K562 (cell line): ENCODE data around the gene KIAA0825. TPM values are rescaled to one million over a fixed set of nuclear protein-coding genes. Genes with fewer than 3 reads are reported as not detected.

Source experiments
- ATAC-seq: fragments of 200-7000 bp; cut with Tn5 transposase; 3 replicates; pipeline ENCODE4 v1.9.1; 2020; ENCODE audit warnings: moderate library complexity
- BruUV-seq: library from RNA; stranded (reverse); fragments of 400-500 nt; replicated peaks from 2 replicates; lab custom pipeline; 2021; lab: Mats Ljungman, UMichigan
- CTCF ChIA-PET: fragments of 300-600 bp; formaldehyde crosslinking; extraction: SDS; loops from one replicate; lab custom pipeline; 2021; ENCODE audit warnings: low intra/inter-chr PET ratio; lab: Yijun Ruan, JAX
- POLR2A ChIA-PET: fragments of 300-600, 350-650 bp; sonication (Branson Sonifier 250); formaldehyde crosslinking; extraction: SDS; loops from one replicate; lab custom pipeline; 2021; ENCODE audit warnings: antibody characterized with exemption, inconsistent platforms; lab: Yijun Ruan, JAX
- DNase-seq, 4 experiments: peaks; one replicate each; pipeline versions ENCODE4 v3.0.0 to v3.0.0-alpha.2; 2011 to 2018; ENCODE audit warnings: low spot score in 3 of 4, mixed read lengths in 3 of 4; ENCODE audit errors: extremely low read depth in 1 of 4
- FAIRE-seq: peaks from 2 replicates; lab custom pipeline; 2011; peaks lifted over from hg19 to GRCh38; lab: Jason Lieb, UNC
- H2AFZ ChIP-seq: 2 replicates; pipeline ENCODE4 v1.6.0; 2011; ENCODE audit warnings: low read depth, low read length, control low read depth, inconsistent platforms
- H3K27ac ChIP-seq: fragments of 200-600 bp; 3 replicates; pipeline ENCODE4 v1.8.0; 2011; ENCODE audit warnings: low read depth, mild to moderate bottlenecking, control low read depth, inconsistent platforms, low read length, moderate library complexity, mixed read lengths; ENCODE audit errors: extremely low read depth
- H3K27me3 ChIP-seq, 2 experiments: fragments of 300-600 bp in 1 of 2; 2 replicates in 1 of 2; 3 replicates in 1 of 2; pipeline versions ENCODE4 v1.6.0 to v1.8.0; 2011; ENCODE audit warnings: inconsistent platforms in 2 of 2, low read length in 2 of 2, mild to moderate bottlenecking in 1 of 2, mixed read lengths in 1 of 2, moderate library complexity in 1 of 2; ENCODE audit not compliant: control insufficient read depth in 2 of 2, insufficient read depth in 2 of 2
- H3K36me3 ChIP-seq: fragments of 300-600 bp; 3 replicates; pipeline ENCODE4 v1.8.0; 2011; ENCODE audit warnings: mild to moderate bottlenecking, low read length, inconsistent platforms; ENCODE audit not compliant: control insufficient read depth, insufficient read depth
- H3K4me1 ChIP-seq, 2 experiments: fragments of 200-600 bp in 1 of 2; replicated peaks in 1 of 2; 2 replicates in 1 of 2; 3 replicates in 1 of 2; pipeline versions ENCODE4 v1.5.1 to v1.8.0; 2011; ENCODE audit warnings: inconsistent platforms in 2 of 2, low read length in 2 of 2, mild to moderate bottlenecking in 1 of 2, mixed read lengths in 1 of 2, moderate library complexity in 1 of 2; ENCODE audit not compliant: control insufficient read depth in 2 of 2, insufficient read depth in 2 of 2
- H3K4me2 ChIP-seq: 2 replicates; pipeline ENCODE4 v1.6.1; 2011; ENCODE audit warnings: low read length, control low read depth, inconsistent platforms, mixed read lengths; ENCODE audit not compliant: insufficient read depth
- H3K4me3 ChIP-seq: fragments of 200-600 bp; sonication (generic), shearing (Covaris generic); 2 replicates; pipeline ENCODE4 v1.5.1; 2016; ENCODE audit warnings: control low read depth, inconsistent platforms
- H3K79me2 ChIP-seq: fragments of 200-600 bp; 3 replicates; pipeline ENCODE4 v1.8.0; 2011; ENCODE audit warnings: low read length, inconsistent platforms; ENCODE audit not compliant: control insufficient read depth, insufficient read depth
- H3K9ac ChIP-seq, 2 experiments: 2 replicates each; pipeline versions ENCODE4 v1.6.0 to v1.6.1; 2011; ENCODE audit warnings: low read depth in 2 of 2, low read length in 2 of 2, control low read depth in 1 of 2, inconsistent platforms in 1 of 2, mild to moderate bottlenecking in 1 of 2, mixed read lengths in 1 of 2; ENCODE audit not compliant: insufficient read depth in 1 of 2
- H3K9me1 ChIP-seq: one replicate; pipeline ENCODE4 v1.6.0; 2011; ENCODE audit warnings: inconsistent platforms, mild to moderate bottlenecking, low read length, moderate library complexity; ENCODE audit not compliant: control insufficient read depth, insufficient read depth
- H3K9me3 ChIP-seq: replicated peaks from 2 replicates; pipeline ENCODE4 v1.5.1; 2011; ENCODE audit warnings: low read depth, low read length, inconsistent platforms; ENCODE audit not compliant: control insufficient read depth, insufficient read depth
- H4K20me1 ChIP-seq: replicated peaks from 2 replicates; pipeline ENCODE4 v1.6.1; 2011; ENCODE audit warnings: low read length, inconsistent platforms, mixed read lengths; ENCODE audit not compliant: control insufficient read depth, insufficient read depth
- C11orf30 ChIP-seq: fragments of 450-650 bp; IDR thresholded peaks from 2 replicates; pipeline ENCODE4 v1.6.1; 2016; ENCODE audit warnings: low read depth, mild to moderate bottlenecking
- CHD2 ChIP-seq: IDR thresholded peaks from 2 replicates; pipeline ENCODE4 v1.6.1; 2011; ENCODE audit warnings: low read depth, low read length
- GABPB2 ChIP-seq: fragments of 250-450 bp; sonication (Bioruptor Pico); conservative IDR thresholded peaks from 2 replicates; pipeline ENCODE4 v1.5.1; 2021; ENCODE audit warnings: mild to moderate bottlenecking
- KAT2B ChIP-seq: IDR thresholded peaks from one replicate; pipeline ENCODE4 v1.6.1; 2012; ENCODE audit warnings: low read depth, mild to moderate bottlenecking, control low read depth, inconsistent platforms, low read length, moderate library complexity
- NBN ChIP-seq: fragments of 450-650 bp; IDR thresholded peaks from 2 replicates; pipeline ENCODE4 v1.6.1; 2016; ENCODE audit warnings: low read depth, mild to moderate bottlenecking
- RBM22 ChIP-seq: fragments of 200-400 bp; formaldehyde crosslinking; IDR thresholded peaks from 2 replicates; pipeline ENCODE4 v1.6.1; 2018; ENCODE audit warnings: low read length, low read depth; ENCODE audit not compliant: poor library complexity, severe bottlenecking
- RBM34 ChIP-seq: fragments of 200-400 bp; formaldehyde crosslinking; IDR thresholded peaks from 2 replicates; pipeline ENCODE4 v1.6.1; 2018; ENCODE audit warnings: low read length, borderline replicate concordance; ENCODE audit not compliant: insufficient read depth
- SMARCA4 ChIP-seq: fragments of 450-650 bp; IDR thresholded peaks from 2 replicates; pipeline ENCODE4 v1.6.1; 2016
- TAF7 ChIP-seq: fragments of 450-650 bp; IDR thresholded peaks from 2 replicates; pipeline ENCODE4 v1.6.1; 2016; ENCODE audit warnings: missing genetic modification characterization, missing compliant biosample characterization
- THRB ChIP-seq: fragments of 450-650 bp; formaldehyde crosslinking; conservative IDR thresholded peaks from 2 replicates; pipeline ENCODE4 v1.4.0; 2022; ENCODE audit warnings: mild to moderate bottlenecking, missing genetic modification characterization
- XRCC4 ChIP-seq: IDR thresholded peaks from one replicate; pipeline ENCODE4 v1.6.1; 2011; ENCODE audit not compliant: insufficient read depth, insufficient read length; ENCODE audit errors: extremely low read depth
- ZNF561 ChIP-seq: fragments of 450-650 bp; formaldehyde crosslinking; conservative IDR thresholded peaks from 2 replicates; pipeline ENCODE4 v1.4.0; 2020; ENCODE audit warnings: mild to moderate bottlenecking, moderate library complexity
- ZNF589 ChIP-seq: fragments of 200-800 bp; sonication (Bioruptor generic); IDR thresholded peaks from 2 replicates; pipeline ENCODE4 v1.6.1; 2016; ENCODE audit warnings: low read depth, missing genetic modification characterization, missing compliant biosample characterization
- ZNF668 ChIP-seq: fragments of 250-450 bp; sonication (Bioruptor Pico); IDR thresholded peaks from 2 replicates; pipeline ENCODE4 v1.8.0; 2022; ENCODE audit warnings: mild to moderate bottlenecking, inconsistent platforms
- ZNF766 ChIP-seq: fragments of 200-800 bp; sonication (Bioruptor generic); conservative IDR thresholded peaks from 2 replicates; pipeline ENCODE4 v1.6.1; 2016; ENCODE audit warnings: missing genetic modification characterization, missing compliant biosample characterization
- ZNF77 ChIP-seq: fragments of 250-450 bp; sonication (Bioruptor Pico); IDR thresholded peaks from 2 replicates; pipeline ENCODE4 v1.5.0; 2020
- ZNF830 ChIP-seq: fragments of 250-450 bp; sonication (Bioruptor Pico); IDR thresholded peaks from 2 replicates; pipeline ENCODE4 v1.5.0; 2021; ENCODE audit warnings: mild to moderate bottlenecking
- whole genome bisulfite sequencing: fragments of 100-300 bp; shearing (Covaris generic); methylation state at CpG from one replicate; pipeline ENCODE4 v1.1.6; 2016; ENCODE audit warnings: low coverage, mixed read lengths; ENCODE audit not compliant: insufficient coverage; ENCODE audit errors: missing lambda C conversion rate; 5-methylcytosine and 5-hydroxymethylcytosine counted together
- in situ Hi-C: fragments of 300-500 bp; cut with MboI; formaldehyde crosslinking; loops from 4 replicates; pipeline ENCODE4 v1.15.0; 2018; ENCODE audit warnings: inconsistent platforms, mixed read lengths
- intact Hi-C: fragments of 100-400 bp; cut with micrococcal nuclease; formaldehyde crosslinking; loops from 2 replicates; pipeline ENCODE4 v1.14.2; 2022
- polyA plus RNA-seq, 8 experiments: library from polyadenylated mRNA; depleted of rRNA in 4 of 8; stranded (reverse) in 5 of 8; unstranded in 3 of 8; fragments of >200 nt; fragmentation: Nextera tagmentation in 2 of 8; fragmentation: Illumina TruSeq in 1 of 8; extraction: Ambion mirVana in 2 of 8; extraction: Trizol in 1 of 8; gene quantifications; 2 replicates each; pipeline versions ENCODE4 v1.2.1 to v1.2.3, GENCODE V29; 2011 to 2014; ENCODE audit warnings: inconsistent platforms in 1 of 8, missing spikeins in 1 of 8
- total RNA-seq, 7 experiments: library from RNA; depleted of rRNA in 6 of 7; stranded (reverse); fragments of >200 nt in 6 of 7; fragmentation: Illumina TruSeq in 2 of 7; extraction: Trizol in 2 of 7; gene quantifications; 2 replicates each; pipeline versions ENCODE4 v1.2.1 to v1.2.3, GENCODE V29; 2011 to 2021; ENCODE audit warnings: low replicate concordance in 1 of 7
- TF ChIP-seq, protein P1 (sequence below), 2 experiments: fragments of 450-650 bp in 1 of 2; sonication (generic) in 1 of 2; formaldehyde crosslinking in 1 of 2; IDR thresholded peaks in 1 of 2; conservative IDR thresholded peaks in 1 of 2; 2 replicates each; pipeline versions ENCODE4 v1.6.1 to v1.8.1; 2016 to 2023; ENCODE audit warnings: mild to moderate bottlenecking in 2 of 2, moderate library complexity in 2 of 2, inconsistent platforms in 1 of 2, missing genetic modification reagents in 1 of 2
- TF ChIP-seq, protein P2 (sequence below): sonication (generic); formaldehyde crosslinking; IDR thresholded peaks from 2 replicates; pipeline ENCODE4 v1.4.0; 2020; ENCODE audit warnings: mild to moderate bottlenecking, missing genetic modification reagents

KIAA0825 gene
- total and polyA plus RNA-seq, 9 of the 15 experiments (the other 6 are each of a cell fraction or from before 2014, with no cell fraction given) = 0.05 to 0.36 (median 0.16) TPM; not detected in 1

DNA sequence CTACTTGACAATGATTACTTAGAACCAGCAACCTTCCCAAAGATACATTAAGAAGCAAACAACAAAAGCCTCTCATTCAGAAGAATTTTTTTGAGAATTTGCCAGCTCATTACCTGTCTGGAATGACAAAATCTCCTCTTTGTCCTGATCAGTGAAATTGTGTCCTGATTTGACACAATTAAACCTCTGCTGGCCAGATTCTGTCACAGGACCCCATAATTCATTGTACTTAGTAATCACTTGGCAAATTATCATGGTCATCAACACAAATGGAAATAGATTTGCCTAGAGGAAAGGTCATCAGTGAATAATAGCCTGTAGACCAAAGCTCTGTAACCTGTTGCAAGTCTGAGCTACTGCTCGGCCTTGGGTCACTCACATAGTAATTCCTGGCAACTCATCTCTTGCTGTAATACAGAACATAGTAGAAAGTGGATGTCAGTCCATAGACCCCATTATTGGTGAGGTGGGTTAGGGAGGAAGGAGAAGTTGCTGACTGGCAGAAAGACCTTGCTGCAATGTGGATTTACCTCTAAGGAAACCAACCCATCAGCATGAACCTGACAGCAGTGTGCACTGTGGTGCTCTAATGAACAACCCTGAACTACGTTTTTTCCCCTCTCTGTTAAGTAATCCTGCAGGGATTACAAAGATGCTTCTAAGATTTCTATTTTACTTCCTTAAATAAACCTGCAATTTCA, 370.1 kb downstream of the KIAA0825 start:
- no peaks in the 10 kb centered on the region for H3K4me1 ChIP-seq
- DNase-seq = no peak
- no peak for TF ChIP-seq ZNF830 (CRISPR knock-in tag)
- no peak for TF ChIP-seq ZNF77 (CRISPR knock-in tag)
- no peak for TF ChIP-seq SMARCA4
- TF ChIP-seq, protein P1, sequence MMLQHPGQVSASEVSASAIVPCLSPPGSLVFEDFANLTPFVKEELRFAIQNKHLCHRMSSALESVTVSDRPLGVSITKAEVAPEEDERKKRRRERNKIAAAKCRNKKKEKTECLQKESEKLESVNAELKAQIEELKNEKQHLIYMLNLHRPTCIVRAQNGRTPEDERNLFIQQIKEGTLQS (IDR thresholded peaks at IDR 0.05) = no peak
- TF ChIP-seq, protein P1 (CRISPR knock-in tag; conservative IDR thresholded peaks at IDR 0.05) = no peak
- no peak for TF ChIP-seq RBM34
- TF ChIP-seq RBM22 = no peak
- no peak for TF ChIP-seq GABPB2 (CRISPR knock-in tag)
- no peak for TF ChIP-seq THRB (CRISPR knock-in tag)
- no peak for TF ChIP-seq C11orf30
- TF ChIP-seq NBN = no peak
- TF ChIP-seq KAT2B = no peak
- no peak for TF ChIP-seq ZNF668
- no peak for TF ChIP-seq CHD2
- TF ChIP-seq, protein P2, sequence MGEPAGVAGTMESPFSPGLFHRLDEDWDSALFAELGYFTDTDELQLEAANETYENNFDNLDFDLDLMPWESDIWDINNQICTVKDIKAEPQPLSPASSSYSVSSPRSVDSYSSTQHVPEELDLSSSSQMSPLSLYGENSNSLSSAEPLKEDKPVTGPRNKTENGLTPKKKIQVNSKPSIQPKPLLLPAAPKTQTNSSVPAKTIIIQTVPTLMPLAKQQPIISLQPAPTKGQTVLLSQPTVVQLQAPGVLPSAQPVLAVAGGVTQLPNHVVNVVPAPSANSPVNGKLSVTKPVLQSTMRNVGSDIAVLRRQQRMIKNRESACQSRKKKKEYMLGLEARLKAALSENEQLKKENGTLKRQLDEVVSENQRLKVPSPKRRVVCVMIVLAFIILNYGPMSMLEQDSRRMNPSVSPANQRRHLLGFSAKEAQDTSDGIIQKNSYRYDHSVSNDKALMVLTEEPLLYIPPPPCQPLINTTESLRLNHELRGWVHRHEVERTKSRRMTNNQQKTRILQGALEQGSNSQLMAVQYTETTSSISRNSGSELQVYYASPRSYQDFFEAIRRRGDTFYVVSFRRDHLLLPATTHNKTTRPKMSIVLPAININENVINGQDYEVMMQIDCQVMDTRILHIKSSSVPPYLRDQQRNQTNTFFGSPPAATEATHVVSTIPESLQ (CRISPR knock-in tag) = no peak
- TF ChIP-seq XRCC4 = no peak
- TF ChIP-seq TAF7 (tag) = no peak
- TF ChIP-seq ZNF766 (CRISPR knock-in tag) = no peak
- TF ChIP-seq ZNF589 = no peak
- TF ChIP-seq ZNF561 (CRISPR knock-in tag) = no peak
- no peak overlapping the region for H2AFZ ChIP-seq
- no peak overlapping the region for H3K4me3 ChIP-seq
- FAIRE-seq = no peak
- intact Hi-C loops = no loop called here
- H3K27ac ChIP-seq = no peak overlapping the region
- no peak for ATAC-seq
- no peaks in the 10 kb centered on the region for H3K9me1 ChIP-seq
- ChIA-PET POLR2A (no interaction called here), CTCF (no interaction called here)
- no peaks in the 10 kb centered on the region for H3K79me2 ChIP-seq
- 0% methylated on average over 2 of the region's 2 CpGs for WGBS
- in situ Hi-C loops = no loop called here
- no peak overlapping the region for H3K4me2 ChIP-seq
- H3K9me3 ChIP-seq = no peaks in the 10 kb centered on the region
- H4K20me1 ChIP-seq = no peaks in the 10 kb centered on the region
- no peak overlapping the region for H3K9ac ChIP-seq
- no TSS peak for BruUV-seq
- H3K27me3 ChIP-seq = no peaks in the 10 kb centered on the region
- no peaks in the 10 kb centered on the region for H3K36me3 ChIP-seq
